D721Med (cell line): Measurements from ENCODE around the gene ABI3BP.

Experiments used
- DNase-seq: peaks from one replicate; pipeline ENCODE4 v3.0.0; 2011; ENCODE audit warnings: low spot score; ENCODE audit not compliant: insufficient read length
- FAIRE-seq: peaks from 2 replicates; lab custom pipeline; 2011; peaks lifted over from hg19 to GRCh38; lab: Jason Lieb, UNC
- TF ChIP-seq, protein P1 (sequence below): IDR thresholded peaks from 2 replicates; pipeline ENCODE4 v1.5.1; 2012; ENCODE audit warnings: mild to moderate bottlenecking, control low read depth; ENCODE audit not compliant: insufficient read depth; ENCODE audit errors: missing control alignments

Gene ABI3BP

DNA sequence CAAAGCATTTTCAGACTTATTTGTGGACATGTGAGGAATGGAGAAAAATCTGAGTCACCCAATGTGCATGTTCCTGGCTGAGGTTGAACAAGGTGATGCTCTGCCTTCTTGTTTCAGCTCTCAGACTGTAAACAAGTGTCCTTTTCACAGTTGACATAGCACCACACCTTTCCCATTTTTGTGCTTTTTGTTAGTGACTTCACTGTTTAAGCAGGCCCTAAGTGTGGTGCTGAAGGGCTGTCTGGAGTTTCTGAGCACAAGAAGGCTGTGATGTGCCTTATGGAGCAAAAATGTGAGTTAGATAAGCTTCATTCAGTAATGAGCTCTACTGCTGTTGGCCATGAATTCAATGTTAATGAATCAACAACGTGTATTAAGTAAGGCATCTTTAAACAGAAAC lies 20.4 kb downstream of the ABI3BP start:
- DNase-seq, result no peak
- TF ChIP-seq, protein P1, sequence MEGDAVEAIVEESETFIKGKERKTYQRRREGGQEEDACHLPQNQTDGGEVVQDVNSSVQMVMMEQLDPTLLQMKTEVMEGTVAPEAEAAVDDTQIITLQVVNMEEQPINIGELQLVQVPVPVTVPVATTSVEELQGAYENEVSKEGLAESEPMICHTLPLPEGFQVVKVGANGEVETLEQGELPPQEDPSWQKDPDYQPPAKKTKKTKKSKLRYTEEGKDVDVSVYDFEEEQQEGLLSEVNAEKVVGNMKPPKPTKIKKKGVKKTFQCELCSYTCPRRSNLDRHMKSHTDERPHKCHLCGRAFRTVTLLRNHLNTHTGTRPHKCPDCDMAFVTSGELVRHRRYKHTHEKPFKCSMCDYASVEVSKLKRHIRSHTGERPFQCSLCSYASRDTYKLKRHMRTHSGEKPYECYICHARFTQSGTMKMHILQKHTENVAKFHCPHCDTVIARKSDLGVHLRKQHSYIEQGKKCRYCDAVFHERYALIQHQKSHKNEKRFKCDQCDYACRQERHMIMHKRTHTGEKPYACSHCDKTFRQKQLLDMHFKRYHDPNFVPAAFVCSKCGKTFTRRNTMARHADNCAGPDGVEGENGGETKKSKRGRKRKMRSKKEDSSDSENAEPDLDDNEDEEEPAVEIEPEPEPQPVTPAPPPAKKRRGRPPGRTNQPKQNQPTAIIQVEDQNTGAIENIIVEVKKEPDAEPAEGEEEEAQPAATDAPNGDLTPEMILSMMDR, result no peak
- no peak for FAIRE-seq

GRCh38 chr3:100972301-100972844 lies 20.8 kb downstream of the ABI3BP start:
- no peak for DNase-seq

GRCh38 chr3:100971798-100972197 lies 21.4 kb downstream of the ABI3BP start:
- no peak for FAIRE-seq
- TF ChIP-seq, protein P1, result no peak
- DNase-seq, result no peak

More at GRCh38 chr3:100972301-100972844, 20.8 kb downstream of the ABI3BP start:
- no peak for FAIRE-seq
- TF ChIP-seq, protein P1, result no peak

GRCh38 chr3:100970477-100970990 lies 22.7 kb downstream of the ABI3BP start:
- FAIRE-seq (no peak), DNase-seq (no peak)
- TF ChIP-seq, protein P1, result no peak

DNA sequence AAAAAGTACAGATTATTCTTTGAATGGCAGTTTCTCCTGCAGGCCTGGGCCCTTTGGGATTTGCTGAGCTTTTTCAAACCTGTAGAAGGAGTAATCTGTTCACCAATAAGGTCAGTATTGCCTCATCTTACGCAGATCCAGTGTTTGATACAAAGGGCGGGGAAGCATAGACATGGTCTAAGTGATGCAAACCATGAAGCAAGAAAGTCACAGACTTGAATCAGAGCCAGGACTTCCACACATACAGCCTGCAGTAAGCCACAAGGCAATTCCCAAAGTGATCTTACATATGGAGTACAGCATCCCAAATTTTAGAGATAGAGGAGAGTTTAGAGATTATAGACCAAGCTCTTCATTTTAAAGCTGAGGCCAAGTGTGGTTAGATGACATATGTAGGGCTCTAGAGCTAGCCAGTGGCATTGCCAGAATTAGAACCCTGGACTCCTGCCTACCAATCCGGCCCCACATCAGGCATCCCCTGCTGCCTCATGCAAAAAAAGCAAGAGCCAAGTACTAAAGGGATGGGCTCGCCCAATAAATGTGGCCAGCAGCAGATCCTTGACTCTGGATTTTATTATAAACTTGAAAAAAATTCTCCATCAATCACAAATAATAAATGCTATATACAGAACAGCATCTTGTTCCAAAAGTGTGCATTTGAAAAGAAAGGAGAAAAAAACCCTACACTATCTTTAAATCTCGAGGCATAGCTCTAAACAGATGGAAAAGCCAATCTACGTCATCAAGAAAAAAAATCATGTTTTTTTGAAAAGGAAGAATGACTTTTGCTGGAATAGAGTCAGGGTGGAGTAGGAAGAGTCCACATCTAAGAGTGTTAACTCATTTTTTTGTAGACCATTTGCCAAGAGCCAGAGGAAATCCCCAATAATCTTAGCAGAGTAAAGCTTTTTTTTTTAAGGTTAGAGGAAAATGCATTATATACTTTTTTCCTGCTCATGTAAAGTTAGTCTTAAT lies 24.0 kb downstream of the ABI3BP start:
- DNase-seq (no peak), FAIRE-seq (no peak)
- TF ChIP-seq, protein P1, result no peak

GRCh38 chr3:100966807-100967206 lies 26.4 kb downstream of the ABI3BP start:
- DNase-seq (no peak), FAIRE-seq (no peak)
- TF ChIP-seq, protein P1, result no peak
